ENCODE results near the gene ZNF431. TPM values are rescaled to one million over a fixed set of nuclear protein-coding genes. Genes with fewer than 3 reads are reported as not detected.

The ZNF431 gene
- total and polyA plus RNA-seq, 2 donors (not counting 1 experiment from before 2014, with no cell fraction given): 3.7 to 4.3 TPM

- no peaks in the 10 kb centered on the region for H3K36me3 ChIP-seq (ENCODE audit: control insufficient read depth, insufficient read depth, low read length)
- H4K20me1 ChIP-seq (ENCODE audit: control insufficient read depth, extremely low read depth, insufficient read depth, low read length): no peaks in the 10 kb centered on the region
- H2AFZ ChIP-seq (ENCODE audit: low read length): no peak overlapping the region
- no peak for DNase-seq (ENCODE audit: low read depth in 2 of 2)
- H3K27ac ChIP-seq (ENCODE audit: insufficient read depth, low read length): no peak overlapping the region
- no peaks in the 10 kb centered on the region for H3K4me1 ChIP-seq (ENCODE audit: control insufficient read depth, extremely low read depth, insufficient read depth, low read length)
- no peak for TF ChIP-seq EZH2 (IDR thresholded peaks at IDR 0.05; ENCODE audit: low read length, missing control alignments)
- no peak for TF ChIP-seq CTCF (conservative IDR thresholded peaks at IDR 0.05 in 1 of 2, IDR thresholded peaks at IDR 0.05 in 1 of 2; ENCODE audit: low read depth in 1 of 2, low read length in 2 of 2)
- H3K79me2 ChIP-seq (ENCODE audit: control insufficient read depth, insufficient read depth, low read length): no peaks in the 10 kb centered on the region
- H3K9me3 ChIP-seq (ENCODE audit: control insufficient read depth, insufficient read depth, low read depth, low read length): no peaks in the 10 kb centered on the region
- no peaks in the 10 kb centered on the region for H3K27me3 ChIP-seq (ENCODE audit: control insufficient read depth, insufficient read depth, low read length)
- no peak overlapping the region for H3K4me3 ChIP-seq (replicated peaks in 1 of 4; ENCODE audit: control extremely low read depth in 1 of 4, insufficient read depth in 1 of 4, low read depth in 3 of 4, low read length in 4 of 4)
- no peak overlapping the region for H3K9ac ChIP-seq (ENCODE audit: insufficient read depth, low read length)
- H3K4me2 ChIP-seq (ENCODE audit: extremely low read depth, insufficient read depth, low read length): no peak overlapping the region
These were observed 96.8 kb downstream of the ZNF431 start for GRCh38 chr19:21238670-21239069.

Other genes with a start within 250 kb of the ZNF431 start
- 1.3 and 5.9 TPM in 2 replicates for gene ZNF85, start 218.8 kb upstream of the ZNF431 start, total RNA-seq
- gene ZNF85, start 218.8 kb upstream of the ZNF431 start, polyA plus RNA-seq: 5.1 and 7.0 TPM in 2 replicates
- 3.1 and 5.8 TPM in 2 replicates for gene ZNF430, start 121.4 kb upstream of the ZNF431 start, total RNA-seq
- gene ZNF430, start 121.4 kb upstream of the ZNF431 start, polyA plus RNA-seq: 8.5 and 9.7 TPM in 2 replicates
- gene ZNF714, start 59.8 kb upstream of the ZNF431 start, total RNA-seq: 3.1 and 6.9 TPM in 2 replicates
- 5.6 and 7.2 TPM in 2 replicates for gene ZNF714, start 59.8 kb upstream of the ZNF431 start, polyA plus RNA-seq
- gene ZNF708, start 187.4 kb downstream of the ZNF431 start, total RNA-seq: 3.1 and 4.6 TPM in 2 replicates
- 2.5 and 2.8 TPM in 2 replicates for gene ZNF708, start 187.4 kb downstream of the ZNF431 start, polyA plus RNA-seq
- gene ZNF738, start 217.0 kb downstream of the ZNF431 start, total RNA-seq: 2.1 and 3.8 TPM in 2 replicates
- 4.9 and 6.3 TPM in 2 replicates for gene ZNF738, start 217.0 kb downstream of the ZNF431 start, polyA plus RNA-seq

Measured in fibroblast of lung (primary cell).